GM21529 (cell line): ENCODE measurements around the gene ABCA10.
"Not testable (repeated sequence)": the region's sequence is repeated elsewhere in the genome, so short reads cannot be mapped to it uniquely, and the experiment has no call there.

ENCODE experiments used
- ATAC-seq: cut with Tn5 transposase; IDR thresholded peaks from one replicate; pipeline ENCODE4 v1.9.1; 2021; ENCODE audit not compliant: unreplicated experiment

Gene ABCA10

GRCh38 chr17:69228576-69228975, at the start of gene ABCA10:
Gene ABCA10 (minus strand): TSS chr17:69228824. CDS start chr17:69225358, 3,466 bp downstream.
- no peak for ATAC-seq

GRCh38 chr17:69276279-69276678, 47.7 kb upstream of the ABCA10 start:
- ATAC-seq: not testable (repeated sequence)

DNA sequence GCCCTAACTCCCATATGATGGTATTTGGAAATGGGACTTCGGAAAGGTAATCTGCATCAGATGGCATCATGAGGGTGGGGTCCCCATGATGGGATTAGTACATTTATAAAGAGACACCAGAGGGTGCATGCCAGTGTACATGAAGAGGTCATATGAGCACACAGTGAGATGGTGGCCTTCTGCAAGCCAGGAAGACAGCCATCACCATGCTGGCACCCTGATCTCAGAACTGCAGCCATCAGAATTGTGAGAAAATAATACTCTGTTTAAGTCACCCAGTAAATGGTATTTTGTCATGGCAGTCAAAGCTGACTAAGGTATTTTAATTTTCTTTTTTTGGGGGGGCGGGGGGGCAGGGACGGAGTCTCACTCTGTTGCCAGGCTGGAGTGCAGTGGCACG, 47.1 kb upstream of the ABCA10 start:
- no peak for ATAC-seq

DNA sequence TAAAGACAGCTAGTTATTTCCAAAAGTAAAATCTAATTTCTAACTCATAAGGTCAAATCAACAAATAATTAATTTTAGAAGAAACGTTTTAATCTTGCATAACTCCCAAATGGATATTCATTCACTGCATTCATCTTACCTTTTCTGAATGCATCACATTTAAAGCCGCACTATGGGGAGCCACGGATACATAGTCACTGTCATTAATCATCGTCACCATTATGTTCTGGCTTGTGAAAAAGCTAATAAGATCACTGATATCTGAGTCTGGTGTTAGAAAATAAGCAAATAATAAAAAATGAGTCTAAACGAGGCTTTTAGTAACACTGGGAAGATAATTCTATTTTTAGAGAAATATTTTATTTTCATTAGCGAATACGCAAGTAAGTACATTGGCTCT, 42.4 kb upstream of the ABCA10 start:
- ATAC-seq: no peak

DNA sequence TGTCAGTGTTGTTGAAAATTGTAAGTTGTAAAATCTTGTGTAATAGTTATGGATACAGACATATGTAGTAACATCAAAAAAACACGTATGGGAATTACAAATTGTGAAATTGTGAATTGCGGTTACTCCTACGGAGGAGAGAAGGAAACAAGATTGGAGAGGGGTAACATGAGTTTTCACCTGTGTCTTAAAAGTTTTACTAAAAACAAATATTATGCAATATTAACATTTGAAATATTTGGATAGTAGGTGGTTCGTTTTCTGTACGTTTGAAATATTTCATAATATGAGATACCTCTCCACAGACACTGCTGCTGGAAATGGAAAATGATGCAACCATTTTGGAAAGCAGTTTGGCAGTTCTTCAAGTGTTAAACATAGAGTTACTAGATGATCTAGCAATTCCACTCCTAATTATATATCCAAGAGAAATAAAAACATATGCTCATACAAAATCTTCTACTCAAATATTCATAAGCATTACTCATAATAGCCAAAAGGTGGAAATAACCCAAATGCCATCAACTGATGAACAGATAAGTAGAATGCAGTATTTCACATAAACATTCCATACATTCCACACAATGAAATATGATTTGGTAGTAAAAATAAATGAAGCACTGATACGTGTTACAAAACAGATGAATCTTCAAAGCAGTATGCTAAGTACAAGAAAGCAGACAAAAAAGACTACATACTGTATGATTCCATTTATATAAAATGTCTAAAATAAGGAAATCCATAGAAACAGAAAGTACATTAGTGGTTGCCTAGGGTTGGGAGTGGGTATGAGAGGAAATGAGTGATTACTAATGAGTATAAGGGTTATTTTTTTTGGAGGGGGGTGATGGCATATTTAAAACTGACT, 40.7 kb upstream of the ABCA10 start:
- ATAC-seq: no peak

GRCh38 chr17:69268543-69269014, 40.0 kb upstream of the ABCA10 start:
- no peak for ATAC-seq

GRCh38 chr17:69267219-69267618, 38.6 kb upstream of the ABCA10 start:
- no peak for ATAC-seq

DNA sequence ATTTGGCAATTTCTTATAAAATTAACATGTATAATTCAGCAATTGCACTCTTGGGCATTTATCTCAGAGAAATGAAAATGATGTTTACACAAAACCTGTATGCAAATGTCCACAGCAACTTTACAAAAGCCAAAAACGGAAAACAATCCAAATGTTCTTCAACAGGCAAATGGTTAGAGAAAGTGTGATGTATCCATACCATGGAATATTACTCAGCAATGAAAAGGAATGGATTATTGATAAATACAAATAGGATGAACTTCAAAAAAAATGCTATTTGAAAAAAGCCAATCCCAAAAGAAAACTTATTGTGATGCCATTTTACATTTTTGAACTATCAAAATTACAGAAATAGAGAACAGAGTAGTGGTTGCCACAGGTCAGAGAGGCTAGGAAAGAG, 37.2 kb upstream of the ABCA10 start:
- no peak for ATAC-seq

DNA sequence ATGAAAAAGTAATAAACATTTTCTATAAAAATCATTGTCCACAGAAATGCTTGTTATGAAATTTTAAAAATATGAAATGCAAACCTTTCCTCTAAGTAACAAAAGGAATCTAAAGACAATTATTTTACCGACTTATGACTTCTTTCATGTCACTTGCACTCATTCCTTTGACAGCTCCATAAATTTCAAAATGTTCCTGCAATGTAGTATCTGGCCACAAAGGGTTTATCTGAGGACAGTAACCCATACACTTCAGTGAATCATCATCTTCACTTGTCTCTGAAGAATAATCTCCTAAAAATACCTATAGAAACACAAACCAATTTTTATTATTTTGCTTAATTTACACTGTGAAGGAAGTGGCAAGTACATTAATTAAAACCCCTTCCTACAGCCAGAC, 25.6 kb upstream of the ABCA10 start:
- ATAC-seq: no peak

DNA sequence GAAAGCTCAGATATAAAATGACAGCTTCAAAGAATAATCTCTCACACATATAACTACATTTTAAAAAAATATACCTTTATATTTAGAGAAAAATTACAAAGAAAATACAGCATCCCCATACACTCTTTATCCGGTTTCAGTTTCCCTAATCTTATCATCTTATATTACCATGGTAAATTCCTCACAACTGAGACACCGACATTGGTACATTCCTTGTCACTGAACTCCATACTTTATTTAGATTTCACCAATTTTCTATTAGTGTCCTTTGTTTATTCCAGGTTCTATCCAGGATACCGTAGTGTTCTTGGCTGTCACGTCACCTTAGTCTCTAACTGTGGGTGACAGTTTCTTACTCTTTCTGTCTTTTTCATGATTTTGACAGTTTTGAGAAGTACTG, 22.0 kb upstream of the ABCA10 start:
- ATAC-seq: no peak

GRCh38 chr17:69246726-69247375, 18.2 kb upstream of the ABCA10 start:
- ATAC-seq: no peak

DNA sequence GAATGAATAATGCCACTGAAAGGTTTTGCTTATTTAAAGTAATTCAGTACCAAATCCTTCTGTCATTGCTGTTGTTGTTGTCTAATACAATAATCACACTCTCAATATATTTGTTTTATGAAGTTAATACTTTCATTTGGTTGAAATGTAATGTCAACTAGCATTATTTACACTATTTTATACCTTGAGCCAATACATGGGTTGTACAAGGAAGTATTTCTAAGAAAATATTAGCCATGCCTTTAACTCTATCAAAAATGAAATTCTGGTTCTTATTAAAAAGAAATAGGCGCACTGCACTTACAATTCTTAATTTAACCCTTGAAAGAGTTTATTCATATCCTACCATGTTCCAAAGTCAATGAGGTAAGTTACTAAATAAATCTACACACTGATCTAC, 17.6 kb upstream of the ABCA10 start:
- ATAC-seq: no peak

GRCh38 chr17:69245617-69246016, 17.0 kb upstream of the ABCA10 start:
- ATAC-seq: no peak

- ATAC-seq: no peak
These were observed 11.3 kb upstream of the ABCA10 start for GRCh38 chr17:69239611-69240600.

DNA sequence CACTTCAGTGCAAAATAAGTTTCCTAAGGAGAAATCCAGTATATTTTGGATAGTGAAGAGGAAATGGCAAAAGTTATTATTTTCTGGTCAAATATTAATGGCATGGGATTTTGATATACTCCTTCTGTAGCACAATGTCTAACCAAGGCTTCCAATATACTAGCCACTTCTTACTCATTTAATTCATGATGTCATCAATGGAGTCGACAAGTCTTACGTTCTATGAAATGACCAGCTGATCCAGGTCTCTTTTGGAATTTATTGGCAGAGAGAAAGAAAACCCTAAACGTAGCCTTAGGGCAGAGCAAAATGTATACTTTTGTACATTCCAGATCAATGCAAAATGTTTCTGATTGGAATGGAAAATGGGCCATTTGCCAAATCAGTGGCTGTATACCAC, 8.3 kb upstream of the ABCA10 start:
- no peak for ATAC-seq

GRCh38 chr17:69236464-69236863, 7.8 kb upstream of the ABCA10 start:
- ATAC-seq: no peak

DNA sequence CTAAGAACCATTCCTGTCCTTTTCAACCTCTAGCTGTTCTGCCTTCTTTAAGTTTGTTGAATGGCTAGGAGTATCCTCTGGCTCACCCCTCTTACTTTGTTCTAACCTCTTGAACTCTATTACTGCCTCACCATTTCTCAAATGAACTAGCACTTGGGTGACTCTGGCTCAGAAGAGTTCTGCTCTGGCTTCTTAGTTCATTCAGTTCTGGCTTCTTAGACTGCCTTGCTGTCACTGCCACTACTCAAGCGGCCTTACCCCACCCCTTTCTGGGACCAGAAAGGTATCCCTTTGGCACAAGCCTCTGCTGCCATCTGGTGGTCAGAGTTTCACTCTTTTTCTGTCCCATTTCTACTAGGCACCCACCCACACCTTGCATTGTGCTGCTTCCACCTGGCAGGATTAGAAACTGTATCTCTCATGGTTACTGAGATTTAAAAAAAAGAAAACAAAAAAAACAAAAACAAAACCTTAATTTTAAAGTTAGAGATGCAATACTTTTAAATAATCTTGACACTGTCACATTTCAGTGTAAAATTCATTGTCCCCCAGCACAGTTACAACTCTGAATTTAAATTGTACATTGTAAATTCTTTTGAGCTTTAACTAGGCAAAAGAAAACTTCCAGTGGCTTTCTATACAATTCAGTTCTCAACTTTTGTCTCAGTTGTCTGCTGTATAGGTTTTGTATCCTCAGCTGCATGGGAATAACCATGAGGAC, 6.9 kb upstream of the ABCA10 start:
- peak; percentile 90 for ATAC-seq

DNA sequence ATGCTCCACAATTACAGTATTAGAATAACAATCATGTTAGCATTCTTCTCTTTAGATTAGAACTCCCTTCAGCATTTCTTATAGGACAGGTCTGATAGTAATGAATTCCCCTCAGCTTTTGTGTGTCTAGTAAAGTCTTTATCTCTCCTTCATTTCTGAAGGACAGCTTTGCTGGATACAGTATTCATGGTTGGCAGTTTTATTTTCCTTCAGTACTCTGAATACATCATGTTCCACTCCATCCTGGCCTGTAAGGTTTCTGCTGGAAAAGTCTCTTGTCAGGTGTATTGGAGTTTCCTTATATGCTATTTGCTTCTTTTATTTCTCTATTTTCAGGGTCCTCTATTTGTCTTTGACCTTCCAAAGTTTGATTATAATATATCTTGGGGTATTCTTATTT, 4.0 kb upstream of the ABCA10 start:
- no peak for ATAC-seq

DNA sequence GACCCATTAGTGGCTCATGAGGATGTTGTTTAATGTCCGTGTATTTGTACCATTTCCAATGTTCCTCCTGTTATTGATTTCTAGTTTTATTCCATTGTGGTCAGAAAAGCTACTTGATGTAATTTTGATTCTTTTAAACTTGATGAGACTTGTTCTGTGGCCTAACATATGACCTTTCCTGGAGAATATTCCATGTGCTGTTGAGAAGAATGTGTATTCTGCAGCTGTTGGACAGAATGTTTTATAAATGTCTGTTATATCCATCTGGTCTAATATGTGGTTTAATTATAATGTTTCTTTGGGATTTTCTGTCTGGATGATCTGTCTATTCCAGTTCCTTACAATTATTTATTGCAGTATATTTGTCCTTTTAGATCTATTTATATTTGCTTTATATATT, 2.9 kb upstream of the ABCA10 start:
- ATAC-seq: no peak

GRCh38 chr17:69230939-69231338, 2.3 kb upstream of the ABCA10 start:
- no peak for ATAC-seq

DNA sequence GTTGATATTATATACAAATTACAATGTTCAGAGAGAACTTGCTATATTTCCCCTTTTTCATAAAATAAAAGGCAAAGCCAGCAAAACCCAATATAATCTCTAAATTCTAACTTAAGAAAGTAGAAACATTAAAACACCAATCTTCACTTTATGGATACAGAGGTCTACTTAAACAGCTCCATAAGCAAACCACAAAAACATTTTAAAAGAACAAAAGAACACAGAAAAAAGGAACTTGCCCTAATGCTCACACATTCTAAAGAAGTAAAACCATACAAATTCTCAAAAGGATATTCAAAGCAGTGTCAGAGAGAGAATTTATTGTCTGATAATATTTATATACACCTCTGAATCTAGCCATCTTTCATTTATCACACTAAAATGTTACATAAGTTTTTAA, 606 bp downstream of the ABCA10 start:
- no peak for ATAC-seq
